Prostate gland (tissue), 2 donors: Measurements from ENCODE around the gene AKIP1.

Experiments used
- POLR2A ChIP-seq: fragments of 450-650 bp; IDR thresholded peaks from one replicate; pipeline ENCODE4 v1.6.1; 2016; ENCODE audit warnings: antibody characterized with exemption, mild to moderate bottlenecking
- POLR2AphosphoS5 ChIP-seq: sonication (generic); formaldehyde crosslinking; IDR thresholded peaks from one replicate; pipeline ENCODE4 v1.6.1; 2017; ENCODE audit warnings: antibody characterized with exemption
- TF ChIP-seq, protein P1 (sequence below), 4 experiments: fragments of 200-600 bp in 2 of 4; fragments of 450-650 bp in 2 of 4; sonication (generic) in 2 of 4; IDR thresholded peaks; 1 replicate in 3 of 4; 2 replicates in 1 of 4; pipeline ENCODE4 v1.5.1; 2016 to 2019; ENCODE audit warnings: antibody characterized with exemption in 4 of 4, mild to moderate bottlenecking in 2 of 4, moderate library complexity in 2 of 4

DNA sequence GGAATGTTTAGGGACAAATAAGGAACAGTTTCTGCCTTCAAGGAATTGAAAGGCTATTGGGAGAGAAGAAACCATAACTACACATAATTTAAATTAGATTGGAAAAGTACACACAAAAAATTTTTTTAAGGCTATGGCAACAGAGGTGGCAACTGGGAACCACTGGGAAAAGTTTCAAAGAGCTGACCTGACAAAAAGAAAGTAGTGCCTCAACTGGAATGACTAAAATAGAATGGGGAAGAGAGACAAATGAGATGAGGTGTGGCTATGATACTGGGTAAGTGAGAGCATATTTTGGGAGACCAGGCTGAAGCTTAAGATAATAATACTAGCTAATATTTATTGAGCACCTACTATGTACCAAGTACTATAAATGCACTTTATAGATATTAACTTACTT lies 2.9 kb upstream of the AKIP1 start:
- TF ChIP-seq, protein P1, sequence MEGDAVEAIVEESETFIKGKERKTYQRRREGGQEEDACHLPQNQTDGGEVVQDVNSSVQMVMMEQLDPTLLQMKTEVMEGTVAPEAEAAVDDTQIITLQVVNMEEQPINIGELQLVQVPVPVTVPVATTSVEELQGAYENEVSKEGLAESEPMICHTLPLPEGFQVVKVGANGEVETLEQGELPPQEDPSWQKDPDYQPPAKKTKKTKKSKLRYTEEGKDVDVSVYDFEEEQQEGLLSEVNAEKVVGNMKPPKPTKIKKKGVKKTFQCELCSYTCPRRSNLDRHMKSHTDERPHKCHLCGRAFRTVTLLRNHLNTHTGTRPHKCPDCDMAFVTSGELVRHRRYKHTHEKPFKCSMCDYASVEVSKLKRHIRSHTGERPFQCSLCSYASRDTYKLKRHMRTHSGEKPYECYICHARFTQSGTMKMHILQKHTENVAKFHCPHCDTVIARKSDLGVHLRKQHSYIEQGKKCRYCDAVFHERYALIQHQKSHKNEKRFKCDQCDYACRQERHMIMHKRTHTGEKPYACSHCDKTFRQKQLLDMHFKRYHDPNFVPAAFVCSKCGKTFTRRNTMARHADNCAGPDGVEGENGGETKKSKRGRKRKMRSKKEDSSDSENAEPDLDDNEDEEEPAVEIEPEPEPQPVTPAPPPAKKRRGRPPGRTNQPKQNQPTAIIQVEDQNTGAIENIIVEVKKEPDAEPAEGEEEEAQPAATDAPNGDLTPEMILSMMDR (IDR thresholded peaks at IDR 0.05): no peak
- no peak for TF ChIP-seq POLR2A
- no peak for TF ChIP-seq POLR2AphosphoS5
